HG03039 (cell line): ENCODE measurements around the gene ANK3.

Source experiments
- ATAC-seq: cut with Tn5 transposase; IDR thresholded peaks from one replicate; pipeline ENCODE4 v1.9.1; 2021; ENCODE audit warnings: mild to moderate bottlenecking, moderate library complexity; ENCODE audit not compliant: unreplicated experiment

The ANK3 gene

GRCh38 chr10:60286559-60286958, 103.1 kb downstream of the ANK3 start:
- no peak for ATAC-seq

- no peak for ATAC-seq
Observed at GRCh38 chr10:60283397-60283796, 106.3 kb downstream of the ANK3 start.

- no peak for ATAC-seq
Observed at GRCh38 chr10:60282771-60283353, 106.8 kb downstream of the ANK3 start.

- ATAC-seq, result no peak
Observed at GRCh38 chr10:60281792-60282353, 107.8 kb downstream of the ANK3 start.

- no peak for ATAC-seq
Observed at GRCh38 chr10:60281331-60281730, 108.3 kb downstream of the ANK3 start.

GRCh38 chr10:60280475-60280874, 109.2 kb downstream of the ANK3 start:
- ATAC-seq, result no peak

- no peak for ATAC-seq
Observed at GRCh38 chr10:60277656-60278055, 112.0 kb downstream of the ANK3 start.

- no peak for ATAC-seq
Observed at GRCh38 chr10:60276232-60276631, 113.4 kb downstream of the ANK3 start.

GRCh38 chr10:60271319-60272040, 118.2 kb downstream of the ANK3 start:
- ATAC-seq, result no peak

GRCh38 chr10:60270426-60270825, 119.2 kb downstream of the ANK3 start:
- no peak for ATAC-seq

GRCh38 chr10:60267802-60268201, 121.9 kb downstream of the ANK3 start:
- no peak for ATAC-seq

GRCh38 chr10:60266513-60266912, 123.2 kb downstream of the ANK3 start:
- ATAC-seq, result no peak

- ATAC-seq, result no peak
Observed at GRCh38 chr10:60262647-60263126, 127.0 kb downstream of the ANK3 start.

- ATAC-seq, result no peak
Observed at GRCh38 chr10:60260321-60260720, 129.4 kb downstream of the ANK3 start.

- no peak for ATAC-seq
Observed at GRCh38 chr10:60258429-60258797, 131.3 kb downstream of the ANK3 start.

GRCh38 chr10:60257767-60258428, 131.8 kb downstream of the ANK3 start:
- no peak for ATAC-seq

- ATAC-seq, result no peak
Observed at GRCh38 chr10:60254776-60255175, 134.9 kb downstream of the ANK3 start.

GRCh38 chr10:60253484-60253883, 136.2 kb downstream of the ANK3 start:
- ATAC-seq, result no peak

- ATAC-seq, result no peak
Observed at GRCh38 chr10:60252688-60253087, 137.0 kb downstream of the ANK3 start.

GRCh38 chr10:60246382-60246781, 143.3 kb downstream of the ANK3 start:
- ATAC-seq, result no peak

- no peak for ATAC-seq
Observed at GRCh38 chr10:60239228-60239627, 150.4 kb downstream of the ANK3 start.

GRCh38 chr10:60238759-60239100, 150.9 kb downstream of the ANK3 start:
- no peak for ATAC-seq
